AG09309 (cell line): Measurements from ENCODE around the gene TSHZ3.

Experiments
- DNase-seq: peaks from one replicate; pipeline ENCODE4 v3.0.0-alpha.2; 2010; ENCODE audit warnings: low read depth
- H3K4me3 ChIP-seq: 2 replicates; pipeline ENCODE4 v1.5.1; 2011; ENCODE audit warnings: mild to moderate bottlenecking, low read depth, low read length, moderate library complexity; ENCODE audit not compliant: control insufficient read depth
- CTCF ChIP-seq: IDR thresholded peaks from 2 replicates; pipeline ENCODE4 v1.5.1; 2011; ENCODE audit warnings: mild to moderate bottlenecking, low read depth, low read length, inconsistent platforms; ENCODE audit not compliant: insufficient read depth, control insufficient read depth; ENCODE audit errors: missing control alignments

TSHZ3 gene

GRCh38 chr19:31301306-31301980, 47.8 kb downstream of the TSHZ3 start:
- DNase-seq: no peak
- no peak overlapping the region for H3K4me3 ChIP-seq
- no peak for TF ChIP-seq CTCF

- no peak overlapping the region for H3K4me3 ChIP-seq
- no peak for DNase-seq
- TF ChIP-seq CTCF: no peak
Observed at GRCh38 chr19:31300422-31300821, 48.8 kb downstream of the TSHZ3 start.

GRCh38 chr19:31299665-31300064, 49.6 kb downstream of the TSHZ3 start:
- no peak for DNase-seq
- TF ChIP-seq CTCF: no peak
- no peak overlapping the region for H3K4me3 ChIP-seq

- no peak overlapping the region for H3K4me3 ChIP-seq
- TF ChIP-seq CTCF: no peak
- DNase-seq: no peak
Observed at GRCh38 chr19:31297991-31298390, 51.2 kb downstream of the TSHZ3 start.

- no peak for DNase-seq
- TF ChIP-seq CTCF: no peak
- no peak overlapping the region for H3K4me3 ChIP-seq
Observed at GRCh38 chr19:31296741-31297390, 52.4 kb downstream of the TSHZ3 start.

GRCh38 chr19:31294189-31294588, 55.0 kb downstream of the TSHZ3 start:
- DNase-seq: no peak
- H3K4me3 ChIP-seq: no peak overlapping the region
- no peak for TF ChIP-seq CTCF

- no peak for DNase-seq
- H3K4me3 ChIP-seq: no peak overlapping the region
- TF ChIP-seq CTCF: no peak
Observed at GRCh38 chr19:31292639-31293185, 56.5 kb downstream of the TSHZ3 start.
